ENCODE results near the gene RAET1G. TPM values are rescaled to one million over a fixed set of nuclear protein-coding genes. Genes with fewer than 3 reads are reported as not detected.

Gene RAET1G
- total RNA-seq, 2 donors from 2014 or later = not detected

DNA sequence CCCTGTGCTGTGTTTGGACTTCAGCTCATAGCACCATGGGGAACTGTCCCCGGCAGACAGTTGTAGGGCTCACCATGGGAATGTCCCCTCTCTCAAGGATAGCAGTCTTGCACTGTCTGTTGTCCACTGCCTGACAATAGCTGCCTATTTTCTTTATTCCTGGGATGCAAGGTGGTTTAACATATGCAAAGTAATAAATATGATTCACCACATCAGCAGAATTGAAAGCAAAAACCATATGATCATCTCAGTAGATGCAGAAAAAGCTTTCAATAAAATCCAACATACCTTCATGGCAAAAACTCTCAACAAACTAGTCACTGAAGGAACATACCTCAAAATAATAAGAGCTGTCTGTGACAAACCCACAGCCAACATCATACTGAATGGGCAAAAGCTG, 45.3 kb downstream of the RAET1G start:
- Mint-ChIP-seq H3K27me3 (ENCODE audit: insufficient read depth) (peaks cover 59% of the 10 kb centered on the region), H3K4me3 (no peak overlapping the region), H3K36me3 (ENCODE audit: low read depth) (no peaks in the 10 kb centered on the region), H3K4me1 (no peaks in the 10 kb centered on the region), H3K27ac (no peak overlapping the region), H3K9me3 (no peaks in the 10 kb centered on the region)
- H3K27ac ChIP-seq (ENCODE audit: low read depth, low read length) = no peak overlapping the region
- no peak overlapping the region for H3K9ac ChIP-seq (ENCODE audit: extremely low read depth, low read length, poor library complexity, severe bottlenecking)
- H3K9me3 ChIP-seq (ENCODE audit: control insufficient read depth, low read length) = no peaks in the 10 kb centered on the region
- DNase-seq = no peak
- H3K4me1 ChIP-seq (ENCODE audit: control insufficient read depth, insufficient read depth, low read length) = peaks cover 2% of the 10 kb centered on the region
- H3K27me3 ChIP-seq (ENCODE audit: control insufficient read depth, insufficient read depth, low read length, poor library complexity, severe bottlenecking) = peaks cover 54% of the 10 kb centered on the region
- no peaks in the 10 kb centered on the region for H3K36me3 ChIP-seq (ENCODE audit: control insufficient read depth, insufficient read depth, low read length)
- 89% methylated on average over 1 of the region's 1 CpG; no CpG with 5 or more reads in 1 of the 2 experiments for WGBS, 2 experiments (ENCODE audit: insufficient coverage in 1 of 2, insufficient read length in 1 of 2)
- H3K4me3 ChIP-seq (ENCODE audit: low read length) = no peak overlapping the region
- TF ChIP-seq, protein P1, sequence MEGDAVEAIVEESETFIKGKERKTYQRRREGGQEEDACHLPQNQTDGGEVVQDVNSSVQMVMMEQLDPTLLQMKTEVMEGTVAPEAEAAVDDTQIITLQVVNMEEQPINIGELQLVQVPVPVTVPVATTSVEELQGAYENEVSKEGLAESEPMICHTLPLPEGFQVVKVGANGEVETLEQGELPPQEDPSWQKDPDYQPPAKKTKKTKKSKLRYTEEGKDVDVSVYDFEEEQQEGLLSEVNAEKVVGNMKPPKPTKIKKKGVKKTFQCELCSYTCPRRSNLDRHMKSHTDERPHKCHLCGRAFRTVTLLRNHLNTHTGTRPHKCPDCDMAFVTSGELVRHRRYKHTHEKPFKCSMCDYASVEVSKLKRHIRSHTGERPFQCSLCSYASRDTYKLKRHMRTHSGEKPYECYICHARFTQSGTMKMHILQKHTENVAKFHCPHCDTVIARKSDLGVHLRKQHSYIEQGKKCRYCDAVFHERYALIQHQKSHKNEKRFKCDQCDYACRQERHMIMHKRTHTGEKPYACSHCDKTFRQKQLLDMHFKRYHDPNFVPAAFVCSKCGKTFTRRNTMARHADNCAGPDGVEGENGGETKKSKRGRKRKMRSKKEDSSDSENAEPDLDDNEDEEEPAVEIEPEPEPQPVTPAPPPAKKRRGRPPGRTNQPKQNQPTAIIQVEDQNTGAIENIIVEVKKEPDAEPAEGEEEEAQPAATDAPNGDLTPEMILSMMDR (conservative IDR thresholded peaks at IDR 0.05) = no peak

DNA sequence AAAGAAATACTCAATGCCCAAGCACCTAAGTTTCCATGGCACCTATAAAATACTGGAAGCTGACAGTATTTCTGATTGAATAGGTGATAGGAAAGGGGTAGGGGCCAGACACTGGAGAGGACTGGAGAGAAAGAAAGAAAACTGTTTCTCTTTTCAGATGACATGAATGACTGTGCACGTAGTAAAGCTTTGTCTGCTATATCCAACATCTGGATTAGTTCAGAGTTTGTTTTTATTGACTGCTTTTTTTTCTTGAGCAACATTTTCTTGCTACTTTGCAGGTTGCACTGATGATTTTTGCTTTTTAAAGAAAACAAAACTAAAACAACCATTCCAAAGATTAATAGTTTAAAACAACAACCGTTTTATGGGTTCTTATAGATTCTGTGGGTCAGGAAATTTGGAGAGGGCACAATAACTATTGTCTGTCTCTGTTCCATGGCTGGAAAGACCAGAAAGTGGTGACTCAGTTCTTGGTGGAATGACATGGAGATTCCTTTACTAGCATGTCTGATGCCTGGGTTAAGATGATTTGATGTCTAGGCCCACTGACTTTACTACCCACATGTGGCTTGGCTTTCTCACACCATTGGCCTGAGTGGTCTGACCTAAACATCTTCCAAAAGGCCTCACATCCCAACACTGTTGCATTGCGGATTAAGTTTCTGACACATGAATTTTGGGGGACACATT, 46.5 kb downstream of the RAET1G start:
- Mint-ChIP-seq H3K9me3 (peaks cover 4% of the 10 kb centered on the region), H3K4me1 (no peaks in the 10 kb centered on the region), H3K4me3 (no peak overlapping the region), H3K27me3 (ENCODE audit: insufficient read depth) (peaks cover 54% of the 10 kb centered on the region), H3K27ac (no peak overlapping the region), H3K36me3 (ENCODE audit: low read depth) (no peaks in the 10 kb centered on the region)
- Histone ChIP-seq H3K27ac (ENCODE audit: low read depth, low read length) (no peak overlapping the region), H3K9me3 (ENCODE audit: control insufficient read depth, low read length) (peaks cover 9% of the 10 kb centered on the region), H3K27me3 (ENCODE audit: control insufficient read depth, insufficient read depth, low read length, poor library complexity, severe bottlenecking) (peaks cover 46% of the 10 kb centered on the region), H3K9ac (ENCODE audit: extremely low read depth, low read length, poor library complexity, severe bottlenecking) (no peak overlapping the region), H3K4me3 (ENCODE audit: low read length) (no peak overlapping the region), H3K4me1 (ENCODE audit: control insufficient read depth, insufficient read depth, low read length) (peaks cover 2% of the 10 kb centered on the region), H3K36me3 (ENCODE audit: control insufficient read depth, insufficient read depth, low read length) (no peaks in the 10 kb centered on the region)
- TF ChIP-seq, protein P1 (conservative IDR thresholded peaks at IDR 0.05) = no peak
- WGBS, 2 experiments (ENCODE audit: insufficient coverage in 1 of 2, insufficient read length in 1 of 2) = 89 to 93% methylated on average over 2 to 3 of the region's 3 CpGs
- DNase-seq = no peak

GRCh38 chr6:149872233-149872632, 50.7 kb downstream of the RAET1G start:
- Mint-ChIP-seq H3K4me3 (no peak overlapping the region), H3K4me1 (peaks cover 3% of the 10 kb centered on the region), H3K9me3 (peaks cover 4% of the 10 kb centered on the region), H3K27ac (no peak overlapping the region), H3K36me3 (ENCODE audit: low read depth) (no peaks in the 10 kb centered on the region), H3K27me3 (ENCODE audit: insufficient read depth) (peaks cover 19% of the 10 kb centered on the region)
- H3K36me3 ChIP-seq (ENCODE audit: control insufficient read depth, insufficient read depth, low read length) = no peaks in the 10 kb centered on the region
- H3K9me3 ChIP-seq (ENCODE audit: control insufficient read depth, low read length) = peaks cover 11% of the 10 kb centered on the region
- no peaks in the 10 kb centered on the region for H3K4me1 ChIP-seq (ENCODE audit: control insufficient read depth, insufficient read depth, low read length)
- H3K27ac ChIP-seq (ENCODE audit: low read depth, low read length) = no peak overlapping the region
- TF ChIP-seq, protein P1 (conservative IDR thresholded peaks at IDR 0.05) = no peak
- no peak for DNase-seq
- no peak overlapping the region for H3K4me3 ChIP-seq (ENCODE audit: low read length)
- no peak overlapping the region for H3K9ac ChIP-seq (ENCODE audit: extremely low read depth, low read length, poor library complexity, severe bottlenecking)
- 80% methylated on average over 1 of the region's 1 CpG; no CpG with 5 or more reads in 1 of the 2 experiments for WGBS, 2 experiments (ENCODE audit: insufficient coverage in 1 of 2, insufficient read length in 1 of 2)
- H3K27me3 ChIP-seq (ENCODE audit: control insufficient read depth, insufficient read depth, low read length, poor library complexity, severe bottlenecking) = peaks cover 20% of the 10 kb centered on the region
